Measurements from ENCODE around the gene ACTBL2. TPM values are rescaled to one million over a fixed set of nuclear protein-coding genes. Genes with fewer than 3 reads are reported as not detected.
A peak's percentile ranks its signal among the peaks of the same experiment; 100 is the strongest.

ACTBL2 gene
- total and polyA plus RNA-seq, 12 donors: not detected

- H3K4me3 ChIP-seq: no peak overlapping the region
- intact Hi-C loops (cut with DNase I): loop anchor here in 1 of 2 donors (10.0 kb wide), 1 partner anchor 198 kb away; no protein-coding TSS in a partner anchor
- H3K4me1 ChIP-seq (replicated peaks in 1 of 2): peaks cover 0 to 13% of the 10 kb centered on the region in 2 donors
- H3K9me3 ChIP-seq (replicated peaks in 1 of 3): no peaks in the 10 kb centered on the region
- no peak overlapping the region for H3K27ac ChIP-seq
- no peak for DNase-seq
- WGBS, 4 donors: 82 to 90% (median 85%) methylated on average over 3 of the region's 3 CpGs
- TF ChIP-seq CTCF (IDR thresholded peaks at IDR 0.05) (no peak), POLR2A (IDR thresholded peaks at IDR 0.05) (no peak)
- H3K27me3 ChIP-seq: no peaks in the 10 kb centered on the region
- H3K36me3 ChIP-seq (replicated peaks in 1 of 2): no peaks in the 10 kb centered on the region
Measured at GRCh38 chr5:57492632-57493031, 10.0 kb upstream of the ACTBL2 start.

GRCh38 chr5:57491369-57491965 is 8.9 kb upstream of the ACTBL2 start:
- Histone ChIP-seq H3K27me3 (no peaks in the 10 kb centered on the region), H3K9me3 (replicated peaks in 1 of 3) (no peaks in the 10 kb centered on the region), H3K4me1 (replicated peaks in 1 of 2) (peaks cover 0 to 13% of the 10 kb centered on the region in 2 donors), H3K27ac (no peak overlapping the region), H3K36me3 (replicated peaks in 1 of 2) (no peaks in the 10 kb centered on the region), H3K4me3 (no peak overlapping the region)
- TF ChIP-seq POLR2A (IDR thresholded peaks at IDR 0.05): no peak
- no peak for TF ChIP-seq CTCF (IDR thresholded peaks at IDR 0.05)
- intact Hi-C loops (cut with DNase I): loop anchor here in 1 of 2 donors (10.0 kb wide), 1 partner anchor 197 kb away; no protein-coding TSS in a partner anchor
- no peak for DNase-seq
- 92 to 98% (median 94%) methylated on average over 5 of the region's 5 CpGs for WGBS, 4 donors

GRCh38 chr5:57488215-57488955 is 5.8 kb upstream of the ACTBL2 start:
- no peaks in the 10 kb centered on the region for H3K36me3 ChIP-seq (replicated peaks in 1 of 2)
- WGBS, 4 donors: 53 to 61% (median 59%) methylated on average over 9 of the region's 9 CpGs
- no peaks in the 10 kb centered on the region for H3K27me3 ChIP-seq
- no peak overlapping the region for H3K4me3 ChIP-seq
- H3K9me3 ChIP-seq (replicated peaks in 1 of 3): no peaks in the 10 kb centered on the region
- H3K27ac ChIP-seq: peak overlapping the region in 1 of 5 donors; percentile 44
- no peak for TF ChIP-seq POLR2A (IDR thresholded peaks at IDR 0.05)
- TF ChIP-seq CTCF (IDR thresholded peaks at IDR 0.05): no peak
- no peaks in the 10 kb centered on the region for H3K4me1 ChIP-seq (replicated peaks in 1 of 2)
- DNase-seq: peak in 2 of 7 donors; percentile 8 to 14
- intact Hi-C loops (cut with DNase I): no loop called here

- 79 to 90% (median 81%) methylated on average over 4 of the region's 4 CpGs for WGBS, 4 donors
- no peak for TF ChIP-seq POLR2A (IDR thresholded peaks at IDR 0.05)
- no peak for TF ChIP-seq CTCF (IDR thresholded peaks at IDR 0.05)
- Histone ChIP-seq H3K9me3 (replicated peaks in 1 of 3) (no peaks in the 10 kb centered on the region), H3K27ac (no peak overlapping the region), H3K27me3 (no peaks in the 10 kb centered on the region), H3K4me1 (replicated peaks in 1 of 2) (no peaks in the 10 kb centered on the region), H3K36me3 (replicated peaks in 1 of 2) (no peaks in the 10 kb centered on the region), H3K4me3 (no peak overlapping the region)
- intact Hi-C loops (cut with DNase I): no loop called here
- no peak for DNase-seq
Measured at GRCh38 chr5:57486027-57486602, 3.5 kb upstream of the ACTBL2 start.
